DOHH2 (cell line): ENCODE measurements around the gene IL22RA2.

ENCODE experiments used
- H3F3A ChIP-seq: fragments of 200-600 bp; sonication (generic), shearing (Covaris generic); 2 replicates; pipeline ENCODE4 v1.6.0; 2016; ENCODE audit warnings: antibody characterized with exemption, mild to moderate bottlenecking; ENCODE audit not compliant: control insufficient read depth, insufficient read depth
- H3K27ac ChIP-seq: fragments of 200-600 bp; sonication (generic); 2 replicates; pipeline ENCODE4 v1.5.1; 2014; ENCODE audit warnings: low read depth, mild to moderate bottlenecking, low read length, moderate library complexity
- H3K27me3 ChIP-seq: fragments of 200-600 bp; sonication (generic); 2 replicates; pipeline ENCODE4 v1.6.1; 2014; ENCODE audit warnings: mild to moderate bottlenecking, low read length, mixed read lengths; ENCODE audit not compliant: control insufficient read depth
- H3K36me3 ChIP-seq: fragments of 200-600 bp; sonication (generic); 2 replicates; pipeline ENCODE4 v1.6.1; 2014; ENCODE audit warnings: mild to moderate bottlenecking, low read length, moderate library complexity, mixed read lengths; ENCODE audit not compliant: control insufficient read depth
- H3K4me1 ChIP-seq: fragments of 200-600 bp; sonication (generic); 2 replicates; pipeline ENCODE4 v1.6.1; 2014; ENCODE audit warnings: mild to moderate bottlenecking, low read length, mixed read lengths; ENCODE audit not compliant: control insufficient read depth
- H3K4me2 ChIP-seq: fragments of 200-600 bp; sonication (generic); 2 replicates; pipeline ENCODE4 v1.6.0; 2014; ENCODE audit warnings: mild to moderate bottlenecking, low read length, moderate library complexity
- H3K4me3 ChIP-seq: fragments of 200-600 bp; sonication (generic); 2 replicates; pipeline ENCODE4 v1.5.1; 2014; ENCODE audit warnings: mild to moderate bottlenecking, low read length, mixed read lengths
- H3K79me2 ChIP-seq: fragments of 200-600 bp; sonication (generic); 2 replicates; pipeline ENCODE4 v1.6.1; 2014; ENCODE audit warnings: mild to moderate bottlenecking, low read length, mixed read lengths; ENCODE audit not compliant: control insufficient read depth
- H3K9me2 ChIP-seq: fragments of 200-600 bp; sonication (generic); replicated peaks from 2 replicates; pipeline ENCODE4 v1.6.1; 2014; ENCODE audit warnings: mild to moderate bottlenecking, low read length, mixed read lengths; ENCODE audit not compliant: control insufficient read depth
- H3K9me3 ChIP-seq: fragments of 200-600 bp; sonication (generic); 2 replicates; pipeline ENCODE4 v1.6.1; 2014; ENCODE audit warnings: antibody characterized with exemption, low read length, mixed read lengths; ENCODE audit not compliant: control insufficient read depth, insufficient read depth
- H4K20me1 ChIP-seq: fragments of 200-600 bp; sonication (generic); 2 replicates; pipeline ENCODE4 v1.6.0; 2014; ENCODE audit warnings: low read depth, mild to moderate bottlenecking, antibody characterized with exemption, low read length, moderate library complexity; ENCODE audit not compliant: control insufficient read depth, insufficient read depth
- CTCF ChIP-seq: fragments of 200-600 bp; sonication (generic); IDR thresholded peaks from one replicate; pipeline ENCODE4 v1.5.1; 2014; ENCODE audit warnings: antibody characterized with exemption, mild to moderate bottlenecking, low read depth, low read length; ENCODE audit not compliant: poor library complexity, severe bottlenecking
- EZH2phosphoT487 ChIP-seq: fragments of 200-600 bp; sonication (generic); IDR thresholded peaks from 2 replicates; pipeline ENCODE4 v1.6.1; 2017; ENCODE audit warnings: borderline replicate concordance, mild to moderate bottlenecking, antibody characterized with exemption, low read length, moderate library complexity, mixed read lengths

Gene IL22RA2

DNA sequence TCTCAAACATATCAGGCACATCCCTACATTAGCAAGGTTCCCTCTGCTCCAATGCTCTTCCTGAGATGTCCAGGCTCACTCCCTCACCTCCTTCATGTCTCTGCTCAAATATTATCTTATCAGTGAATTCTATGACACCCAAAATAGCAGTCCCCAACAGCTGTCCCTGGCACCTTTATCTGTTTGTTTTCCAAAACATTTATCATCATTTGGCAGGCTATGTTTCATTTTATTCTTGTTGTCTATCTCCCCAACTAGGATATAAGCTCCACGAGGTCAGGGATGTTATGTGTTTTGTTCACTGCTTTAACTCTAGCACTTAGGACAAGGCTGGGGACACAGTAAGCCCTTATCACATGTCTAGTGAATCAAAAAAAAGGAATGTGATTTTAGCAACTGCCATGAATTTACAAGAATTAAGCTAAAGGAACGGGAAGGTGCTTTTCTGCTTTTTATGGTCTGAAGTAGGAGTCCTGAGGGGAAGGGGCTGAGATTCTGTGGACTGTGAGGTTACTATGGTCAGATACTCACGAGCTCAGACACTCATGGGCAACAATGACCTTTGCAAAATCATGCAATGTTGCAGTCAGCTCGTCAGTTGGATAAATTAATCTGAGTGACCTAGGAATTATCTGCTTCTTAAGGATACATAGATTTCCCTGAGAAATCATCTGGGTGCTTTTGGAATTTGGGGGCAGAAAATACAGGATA lies 1.9 kb upstream of the IL22RA2 start:
- Histone ChIP-seq H3F3A (no peaks in the 10 kb centered on the region), H4K20me1 (no peaks in the 10 kb centered on the region), H3K9me3 (peaks cover 3% of the 10 kb centered on the region; the same call in 1 of the 2 replicates), H3K9me2 (no peaks in the 10 kb centered on the region), H3K27ac (no peak overlapping the region), H3K27me3 (no peaks in the 10 kb centered on the region), H3K79me2 (no peaks in the 10 kb centered on the region), H3K4me3 (no peak overlapping the region), H3K4me1 (peaks cover 35% of the 10 kb centered on the region), H3K4me2 (no peak overlapping the region), H3K36me3 (no peaks in the 10 kb centered on the region)
- TF ChIP-seq EZH2phosphoT487 = no peak
- TF ChIP-seq CTCF = no peak

DNA sequence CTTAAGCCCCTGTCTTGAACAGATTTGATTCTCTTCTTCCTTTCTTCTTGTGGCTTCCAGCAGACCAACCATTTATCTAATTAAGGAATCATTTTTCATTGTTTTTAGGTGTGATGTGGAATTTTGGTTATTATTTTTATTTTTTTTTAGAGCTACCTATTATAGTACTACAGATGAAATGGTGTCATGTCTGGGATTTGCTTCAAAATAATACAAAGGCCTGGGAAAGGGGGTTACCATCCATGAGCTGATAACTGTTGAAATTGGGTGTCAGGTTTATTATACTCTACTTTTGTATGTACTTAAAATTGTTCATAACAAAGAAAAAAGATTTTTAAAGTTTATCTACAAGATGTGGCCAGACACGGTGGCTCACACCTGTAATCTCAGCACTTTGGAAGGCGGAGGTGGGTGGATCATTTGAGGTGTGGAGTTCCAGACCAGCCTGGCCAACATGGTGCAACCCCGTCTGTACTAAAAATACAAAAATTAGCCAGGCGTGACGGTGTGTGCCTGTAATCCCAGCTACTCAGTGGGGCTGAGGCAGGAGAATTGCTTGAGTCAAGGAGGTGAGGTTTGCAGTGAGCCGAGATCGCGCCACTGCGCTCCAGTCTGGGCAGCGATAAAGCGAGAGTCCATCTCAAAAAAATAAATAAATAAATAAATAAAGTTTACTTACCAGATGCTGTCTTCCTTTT lies 561 bp downstream of the IL22RA2 start:
- H3K27ac ChIP-seq = no peak overlapping the region

DNA sequence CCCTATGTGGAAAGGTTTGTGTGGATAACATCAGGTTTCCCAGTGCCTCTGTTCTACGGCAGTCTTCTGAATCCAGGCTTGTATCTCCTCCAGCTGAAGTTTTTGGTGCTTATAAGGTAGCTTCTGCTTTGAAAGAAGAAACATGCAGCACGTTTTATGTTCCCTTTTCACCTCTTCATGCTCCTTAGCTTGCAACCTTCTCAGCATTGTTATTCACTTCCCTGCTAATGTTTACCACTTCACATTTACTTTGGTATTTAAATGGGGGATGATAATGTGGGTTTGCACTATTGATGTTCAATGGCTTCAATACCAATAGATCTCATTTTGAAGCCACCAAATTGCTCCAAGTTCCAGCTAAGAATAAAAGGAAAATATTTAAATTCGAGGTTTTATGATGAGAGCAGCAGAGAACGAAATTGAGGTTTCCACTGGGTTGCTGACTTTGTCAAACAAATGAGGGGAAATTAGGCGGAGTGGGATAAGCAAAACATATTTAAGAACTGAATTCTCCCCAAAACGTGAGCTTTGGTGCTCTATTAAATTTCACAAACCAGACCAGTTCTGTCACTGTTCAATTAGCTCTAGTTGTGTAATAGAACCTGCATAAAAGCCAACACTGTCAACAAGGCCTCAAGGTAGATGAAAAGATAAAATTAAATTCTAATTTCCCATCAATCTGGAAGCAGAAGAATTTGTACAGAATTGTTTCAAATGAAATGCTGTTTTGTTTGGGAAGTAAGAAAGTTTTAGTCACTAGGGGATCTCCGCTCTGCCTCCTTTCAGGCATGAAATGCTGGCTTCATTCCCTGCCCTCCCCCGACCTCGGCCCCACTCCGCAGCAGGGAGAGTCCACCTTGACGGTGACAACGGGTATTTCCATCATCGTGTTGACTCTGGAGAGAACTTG lies 1.4 kb downstream of the IL22RA2 start:
- Histone ChIP-seq H3K9me2 (no peaks in the 10 kb centered on the region), H3K4me1 (peaks cover 30% of the 10 kb centered on the region), H3K36me3 (no peaks in the 10 kb centered on the region), H4K20me1 (no peaks in the 10 kb centered on the region), H3K4me2 (no peak overlapping the region), H3F3A (no peaks in the 10 kb centered on the region), H3K79me2 (no peaks in the 10 kb centered on the region), H3K27me3 (no peaks in the 10 kb centered on the region), H3K4me3 (no peak overlapping the region), H3K27ac (no peak overlapping the region), H3K9me3 (no peaks in the 10 kb centered on the region)
- TF ChIP-seq CTCF (no peak), EZH2phosphoT487 (no peak)

More for the DNA sequence above, 561 bp downstream of the IL22RA2 start:
- H3K4me2 ChIP-seq = no peak overlapping the region
- peaks cover under 1% of the 10 kb centered on the region; the same call in 1 of the 2 replicates for H3K9me3 ChIP-seq
- H4K20me1 ChIP-seq = no peaks in the 10 kb centered on the region
- no peaks in the 10 kb centered on the region for H3K9me2 ChIP-seq
- H3K4me3 ChIP-seq = no peak overlapping the region
- no peaks in the 10 kb centered on the region for H3K27me3 ChIP-seq
- no peaks in the 10 kb centered on the region for H3F3A ChIP-seq
- no peaks in the 10 kb centered on the region for H3K79me2 ChIP-seq
- no peak for TF ChIP-seq CTCF
- no peak for TF ChIP-seq EZH2phosphoT487
- no peaks in the 10 kb centered on the region for H3K36me3 ChIP-seq
- peaks cover 35% of the 10 kb centered on the region for H3K4me1 ChIP-seq
